Brain microvascular endothelial cell (primary cell): Measurements from ENCODE around the gene TMEM214.

Source experiments
- DNase-seq: peaks from one replicate; pipeline ENCODE4 v3.0.0-alpha.2; 2020
- H3K27ac ChIP-seq: fragments of 250-450 bp; sonication (Bioruptor Pico); 2 replicates; pipeline ENCODE4 v1.5.1; 2020; ENCODE audit warnings: mild to moderate bottlenecking, moderate library complexity
- H3K27me3 ChIP-seq: fragments of 250-450 bp; sonication (Bioruptor Pico); replicated peaks from 2 replicates; pipeline ENCODE4 v1.5.1; 2020; ENCODE audit warnings: mild to moderate bottlenecking
- H3K36me3 ChIP-seq: fragments of 250-450 bp; sonication (Bioruptor Pico); replicated peaks from 2 replicates; pipeline ENCODE4 v1.5.1; 2020; ENCODE audit warnings: mild to moderate bottlenecking
- H3K4me3 ChIP-seq: 2 replicates; pipeline ENCODE4 v1.5.1; 2011; ENCODE audit warnings: low read depth, mild to moderate bottlenecking, control low read depth, low read length, moderate library complexity
- in situ Hi-C: cut with HindIII; loops from 2 replicates; pipeline ENCODE4 v1.10.0; 2017; ENCODE audit warnings: low sequenced_read_pairs, low pct_ligation_motif_present
- TF ChIP-seq, protein P1 (sequence below): IDR thresholded peaks from 2 replicates; pipeline ENCODE4 v1.5.1; 2011; ENCODE audit warnings: low read depth, mild to moderate bottlenecking, moderate library complexity, low read length, control low read depth, inconsistent platforms; ENCODE audit errors: missing control alignments

Gene TMEM214

DNA sequence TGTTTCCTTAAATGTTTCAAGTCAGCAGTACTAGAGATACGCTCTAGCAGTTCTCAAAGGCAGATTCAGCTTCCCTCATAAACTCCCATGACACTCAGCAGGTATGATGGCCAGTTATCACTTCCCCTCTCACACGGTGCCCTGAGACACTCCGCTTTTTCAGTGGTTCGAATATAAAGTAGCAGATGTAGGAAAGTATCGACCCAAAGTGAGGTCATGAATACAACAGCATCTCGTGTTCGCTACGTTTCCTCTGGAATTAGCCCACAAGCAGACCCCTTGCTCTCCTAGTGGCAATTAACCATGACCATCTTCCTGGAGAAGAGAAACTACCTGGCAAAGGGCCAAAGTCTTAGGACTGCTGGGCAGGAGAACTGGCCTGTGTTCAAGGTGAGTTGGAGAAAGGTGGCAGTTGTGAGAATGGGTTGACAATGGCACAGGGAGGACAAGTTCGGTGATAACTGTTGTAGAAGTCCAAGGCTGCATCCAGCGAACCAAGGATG is 9.4 kb downstream of the TMEM214 start:
- in situ Hi-C loops, result no loop called here
- peaks cover 64% of the 10 kb centered on the region for H3K36me3 ChIP-seq

DNA sequence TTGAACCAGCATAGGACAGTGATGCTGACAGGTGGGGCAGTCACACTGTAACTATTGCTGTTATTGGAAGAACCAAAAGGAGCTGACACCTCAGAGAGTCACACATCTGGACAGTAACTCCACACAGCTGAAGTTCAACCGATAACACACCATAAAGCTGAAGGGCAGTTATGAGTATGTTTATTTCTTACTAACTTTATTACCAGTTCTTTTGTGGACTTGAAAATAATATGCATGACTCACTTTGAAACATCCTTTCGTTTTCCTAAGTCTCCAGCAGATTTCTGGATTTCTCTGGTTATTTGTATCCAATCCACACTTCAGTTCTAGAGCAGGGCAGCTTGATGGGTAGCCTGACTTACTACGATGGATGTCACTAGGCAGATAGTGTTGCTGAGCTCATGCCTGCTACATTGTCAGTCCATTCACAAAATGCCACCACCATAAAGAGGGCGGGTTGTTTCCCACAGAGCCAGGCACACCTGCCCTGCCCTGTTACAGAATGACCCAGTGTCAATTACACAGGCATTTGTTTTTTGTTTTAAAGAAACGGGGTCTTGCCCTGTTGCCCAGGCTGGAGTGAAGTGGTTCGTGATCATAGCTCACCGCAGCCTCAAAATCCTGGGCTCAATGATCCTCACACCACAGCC is 10.3 kb downstream of the TMEM214 start:
- Histone ChIP-seq H3K36me3 (peaks cover 55% of the 10 kb centered on the region), H3K27me3 (no peaks in the 10 kb centered on the region), H3K4me3 (no peak overlapping the region), H3K27ac (no peak overlapping the region)
- in situ Hi-C loops, result no loop called here
- no peak for DNase-seq
- TF ChIP-seq, protein P1, sequence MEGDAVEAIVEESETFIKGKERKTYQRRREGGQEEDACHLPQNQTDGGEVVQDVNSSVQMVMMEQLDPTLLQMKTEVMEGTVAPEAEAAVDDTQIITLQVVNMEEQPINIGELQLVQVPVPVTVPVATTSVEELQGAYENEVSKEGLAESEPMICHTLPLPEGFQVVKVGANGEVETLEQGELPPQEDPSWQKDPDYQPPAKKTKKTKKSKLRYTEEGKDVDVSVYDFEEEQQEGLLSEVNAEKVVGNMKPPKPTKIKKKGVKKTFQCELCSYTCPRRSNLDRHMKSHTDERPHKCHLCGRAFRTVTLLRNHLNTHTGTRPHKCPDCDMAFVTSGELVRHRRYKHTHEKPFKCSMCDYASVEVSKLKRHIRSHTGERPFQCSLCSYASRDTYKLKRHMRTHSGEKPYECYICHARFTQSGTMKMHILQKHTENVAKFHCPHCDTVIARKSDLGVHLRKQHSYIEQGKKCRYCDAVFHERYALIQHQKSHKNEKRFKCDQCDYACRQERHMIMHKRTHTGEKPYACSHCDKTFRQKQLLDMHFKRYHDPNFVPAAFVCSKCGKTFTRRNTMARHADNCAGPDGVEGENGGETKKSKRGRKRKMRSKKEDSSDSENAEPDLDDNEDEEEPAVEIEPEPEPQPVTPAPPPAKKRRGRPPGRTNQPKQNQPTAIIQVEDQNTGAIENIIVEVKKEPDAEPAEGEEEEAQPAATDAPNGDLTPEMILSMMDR, result no peak

More for the DNA sequence above, 9.4 kb downstream of the TMEM214 start:
- no peak for DNase-seq
- no peak overlapping the region for H3K4me3 ChIP-seq
- H3K27me3 ChIP-seq, result no peaks in the 10 kb centered on the region
- TF ChIP-seq, protein P1, result no peak
- H3K27ac ChIP-seq, result no peak overlapping the region

DNA sequence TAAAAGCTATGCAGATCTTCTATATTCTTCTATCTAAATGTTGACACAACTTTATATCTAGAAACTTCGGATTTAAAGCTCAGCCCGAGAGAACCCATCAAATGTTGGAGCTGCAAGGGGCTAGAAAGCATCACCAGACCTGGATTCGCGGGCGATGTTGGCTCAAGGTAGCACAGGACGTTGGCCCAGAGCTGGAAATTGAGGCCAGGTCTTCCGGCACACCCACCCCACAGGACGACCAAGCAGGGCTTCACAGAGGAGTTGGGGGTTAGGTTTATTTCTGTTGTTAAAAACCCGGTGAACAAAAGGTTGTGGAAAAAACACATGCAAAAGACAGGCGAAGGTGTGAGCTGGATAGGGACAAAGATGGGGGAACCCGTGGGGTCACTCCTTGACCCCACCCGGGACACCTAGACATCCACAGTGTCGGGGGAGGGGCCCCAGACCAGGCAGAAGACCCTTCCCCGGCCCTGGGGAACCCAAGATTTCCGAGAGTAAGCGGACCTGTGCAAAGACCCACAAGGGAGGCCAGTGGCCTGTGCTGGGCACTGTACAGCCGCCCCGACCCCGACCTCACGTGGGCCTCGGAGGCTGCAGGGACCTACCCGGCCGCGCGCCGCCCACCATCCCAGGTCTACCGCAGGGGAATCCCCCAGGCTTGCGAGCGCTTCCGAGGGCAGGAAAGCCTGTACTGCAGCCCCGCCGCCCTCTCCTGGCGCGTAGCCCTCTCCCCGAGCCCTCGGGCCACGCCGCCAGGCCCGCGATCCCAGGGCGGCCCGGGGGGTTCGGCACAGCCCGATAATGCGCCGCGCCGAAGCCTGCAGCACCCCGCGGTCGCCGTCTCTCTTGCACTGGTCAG is 16.9 kb downstream of the TMEM214 start:
- H3K27ac ChIP-seq, result peak overlapping the region; percentile 22
- in situ Hi-C loops, result no loop called here

DNA sequence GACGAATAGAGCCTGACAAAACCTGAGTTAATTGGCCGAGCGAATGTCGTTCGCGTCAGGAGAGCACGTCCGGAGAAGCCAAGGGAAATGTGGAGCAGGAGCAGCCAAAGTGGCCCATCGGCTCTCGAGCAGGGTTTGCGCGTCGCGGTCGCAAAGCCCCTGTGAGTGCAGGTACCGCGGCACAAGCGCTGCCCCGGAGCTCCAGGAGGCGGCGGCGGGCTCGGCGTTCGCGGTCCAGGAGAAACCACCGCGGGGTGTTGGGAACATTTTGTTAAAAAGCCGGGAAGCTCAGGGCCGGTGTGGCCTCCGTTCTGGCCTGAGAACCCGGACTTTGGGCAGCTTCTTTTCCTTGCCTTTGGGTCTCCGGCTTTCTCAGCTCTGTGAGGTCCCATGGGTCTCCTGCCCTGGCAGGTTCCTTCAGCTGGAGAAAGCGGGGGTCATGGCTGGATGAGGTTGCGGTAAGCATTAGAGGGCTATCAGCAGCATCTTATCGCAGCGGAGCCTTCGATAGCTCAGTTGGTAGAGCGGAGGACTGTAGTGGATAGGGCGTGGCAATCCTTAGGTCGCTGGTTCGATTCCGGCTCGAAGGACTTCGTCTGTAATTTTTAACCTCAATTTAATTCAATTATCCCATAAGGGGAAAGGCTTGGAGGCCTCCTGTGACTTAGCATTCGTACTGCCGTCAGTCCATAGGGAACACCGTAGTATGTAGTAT is 17.7 kb downstream of the TMEM214 start:
- in situ Hi-C loops, result no loop called here
- DNase-seq, result peak; percentile 89
- H3K4me3 ChIP-seq, result peak overlapping the region; percentile 86
- TF ChIP-seq, protein P1, result peak; percentile 61
- peak overlapping the region; percentile 71 for H3K27ac ChIP-seq
- peaks cover 5% of the 10 kb centered on the region for H3K36me3 ChIP-seq
- H3K27me3 ChIP-seq, result no peaks in the 10 kb centered on the region

More for the DNA sequence above, 16.9 kb downstream of the TMEM214 start:
- TF ChIP-seq, protein P1, result no peak
- H3K4me3 ChIP-seq, result peak overlapping the region; percentile 86
- peaks cover 3% of the 10 kb centered on the region for H3K36me3 ChIP-seq
- H3K27me3 ChIP-seq, result no peaks in the 10 kb centered on the region
- DNase-seq, result no peak

DNA sequence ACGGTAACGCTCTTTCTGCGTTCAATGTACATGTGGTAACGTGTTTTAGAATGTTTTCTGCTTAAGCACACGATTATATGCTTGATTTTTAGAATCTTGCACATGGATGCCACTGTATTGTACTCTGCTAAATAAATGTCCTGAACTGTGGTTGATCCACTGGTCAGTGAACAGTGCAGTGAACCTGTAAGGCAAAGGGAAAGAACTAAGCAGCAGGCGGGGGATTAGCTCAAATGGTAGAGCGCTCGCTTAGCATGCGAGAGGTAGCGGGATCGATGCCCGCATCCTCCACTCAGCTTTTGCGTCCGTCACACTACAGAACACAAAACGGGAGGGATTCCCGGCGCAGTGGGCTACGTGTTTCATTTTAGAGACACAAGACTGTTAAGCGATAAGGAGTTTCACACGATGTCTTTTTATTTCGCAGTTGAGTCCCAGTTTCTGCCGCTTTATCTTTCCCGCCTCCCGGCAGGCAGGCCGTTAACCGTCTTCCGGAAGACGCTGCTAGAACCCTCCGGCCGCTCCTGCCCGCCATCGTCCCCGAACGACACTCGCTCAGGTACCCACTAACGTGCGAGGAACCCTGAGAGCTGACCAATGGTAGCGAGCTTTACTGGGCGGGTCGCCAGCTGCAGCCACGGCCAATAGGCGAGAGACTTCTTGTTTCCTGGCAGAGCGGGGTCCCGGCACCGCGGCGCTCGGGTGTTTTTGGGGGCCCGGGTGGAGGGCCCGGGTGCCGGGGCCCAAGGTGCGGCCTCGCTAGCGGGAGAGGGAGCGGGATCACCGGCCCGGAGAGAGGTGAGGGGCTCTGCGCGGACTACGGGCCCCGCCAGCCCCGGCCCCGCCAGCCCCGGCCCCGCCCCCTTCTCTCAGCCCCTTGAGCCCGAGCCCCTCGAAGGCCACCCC is 18.5 kb downstream of the TMEM214 start, which contains the start of gene AGBL5:
TSS of gene AGBL5 (plus strand) at position 673 of the 906 bp plus-strand sequence. CDS start 1,291 bp downstream, outside the sequence.
- Histone ChIP-seq H3K27me3 (no peaks in the 10 kb centered on the region), H3K4me3 (peak within 1 kb of the TSS; percentile 86), H3K36me3 (peaks cover 12% of the 10 kb centered on the region), H3K27ac (peak within 1 kb of the TSS; percentile 71)
- in situ Hi-C loops, result no loop called here
- peak; percentile 93 for DNase-seq
- TF ChIP-seq, protein P1, result no peak
